NT2/D1 (cell line): ENCODE results near the gene R3HCC1L.

Experiments used
- SUZ12 ChIP-seq: IDR thresholded peaks from 2 replicates; pipeline ENCODE4 v1.6.1; 2011; ENCODE audit not compliant: insufficient read length, insufficient read depth; ENCODE audit errors: extremely low read depth
- YY1 ChIP-seq: IDR thresholded peaks from 2 replicates; pipeline ENCODE4 v1.6.1; 2011; ENCODE audit not compliant: insufficient read length, insufficient read depth
- ZNF274 ChIP-seq: IDR thresholded peaks from 2 replicates; pipeline ENCODE4 v1.6.1; 2011; ENCODE audit warnings: mild to moderate bottlenecking, low read depth, low read length

DNA sequence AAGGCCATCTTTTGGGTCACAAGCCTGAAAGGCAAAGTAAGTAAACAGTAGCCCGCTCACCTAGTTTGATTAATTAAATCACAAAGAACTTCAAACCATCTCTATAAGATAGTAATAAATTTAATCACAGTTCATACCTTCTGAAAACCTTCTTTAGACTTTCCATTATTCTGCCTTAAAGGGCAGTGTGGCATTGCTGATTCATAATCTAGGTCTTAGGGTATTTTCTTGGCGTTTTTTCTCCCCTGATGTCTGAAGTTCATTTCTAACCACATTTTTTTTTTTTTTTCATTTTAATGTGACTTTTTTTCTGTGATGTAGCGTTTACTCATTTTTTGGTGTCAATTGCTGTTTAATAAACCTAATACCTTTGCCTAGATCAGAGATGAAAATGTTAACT is 106.1 kb downstream of the R3HCC1L start:
- no peak for TF ChIP-seq SUZ12
- no peak for TF ChIP-seq YY1
- no peak for TF ChIP-seq ZNF274
